RPMI8226 (cell line): ENCODE results near the gene NPLOC4.

Experiments used
- DNase-seq: peaks from one replicate; pipeline ENCODE4 v3.0.0-alpha.2; 2015

Gene NPLOC4

DNA sequence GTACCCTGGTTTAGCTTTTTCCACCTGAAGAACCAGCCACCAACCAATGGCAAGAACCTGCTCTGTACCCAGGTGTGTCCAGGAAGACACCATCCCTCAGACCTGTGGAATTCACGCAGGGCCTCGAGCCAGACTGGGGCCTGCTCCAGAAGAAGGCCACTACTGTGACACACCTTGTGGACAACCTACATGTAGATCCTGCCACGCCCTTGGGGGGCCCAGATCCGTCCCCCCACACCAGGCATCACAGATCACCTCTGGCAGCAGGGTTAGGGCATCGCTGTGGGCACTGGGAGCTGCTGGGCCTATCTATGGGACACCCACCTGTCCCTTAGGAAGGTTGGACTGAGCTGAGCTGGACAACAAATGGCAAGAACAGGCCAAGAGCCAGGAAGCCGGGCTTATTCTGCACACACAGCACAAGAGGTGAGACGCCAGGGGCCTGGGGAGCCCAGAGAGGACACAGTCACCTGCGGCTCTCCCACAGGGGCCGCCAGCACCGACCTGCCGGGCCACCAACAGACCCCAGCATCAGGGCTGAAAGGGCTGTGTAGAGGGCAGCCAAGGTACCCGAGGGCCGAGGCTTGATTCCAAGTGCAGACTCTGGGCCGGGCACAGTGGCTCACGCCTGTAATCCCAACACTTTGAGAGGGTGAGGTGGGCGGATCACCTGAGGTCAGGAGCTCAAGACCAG, 92.5 kb downstream of the NPLOC4 start:
- no peak for DNase-seq

DNA sequence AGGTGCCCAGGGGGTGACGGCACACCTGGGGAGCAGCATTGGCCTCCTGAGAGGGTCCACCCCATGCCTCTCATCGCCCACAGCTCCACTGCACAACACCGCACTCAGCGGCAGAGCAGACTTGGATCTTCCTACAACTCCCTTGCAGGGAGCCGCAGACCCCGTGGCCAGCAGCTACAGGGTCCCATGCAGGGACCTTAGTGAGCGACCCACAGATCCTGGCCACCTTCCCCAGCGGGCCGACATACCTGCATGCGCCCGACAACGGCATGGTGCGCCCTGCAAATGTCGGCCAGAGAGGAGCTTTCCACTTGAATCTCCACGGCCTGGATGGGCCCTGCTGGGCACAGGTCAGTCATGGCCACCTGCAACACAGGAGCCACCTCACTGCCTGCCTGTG, 93.2 kb downstream of the NPLOC4 start:
- no peak for DNase-seq

DNA sequence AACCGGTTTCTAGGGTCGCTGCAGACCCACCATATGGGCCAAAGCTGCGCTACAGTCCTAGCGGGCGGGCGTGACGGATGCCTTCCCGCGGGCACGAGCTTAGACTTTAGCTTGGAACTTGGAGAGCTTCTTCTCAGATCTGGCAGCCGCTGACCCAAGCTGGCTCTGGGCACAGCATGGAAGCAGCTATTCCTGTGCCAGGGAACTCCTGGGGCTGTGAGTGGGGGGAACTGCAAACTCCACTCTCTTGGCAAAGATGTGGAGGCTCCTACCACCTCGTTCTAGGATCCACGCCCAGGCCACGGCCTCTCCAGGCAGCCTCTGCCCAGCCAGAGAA, 93.6 kb downstream of the NPLOC4 start:
- no peak for DNase-seq

DNA sequence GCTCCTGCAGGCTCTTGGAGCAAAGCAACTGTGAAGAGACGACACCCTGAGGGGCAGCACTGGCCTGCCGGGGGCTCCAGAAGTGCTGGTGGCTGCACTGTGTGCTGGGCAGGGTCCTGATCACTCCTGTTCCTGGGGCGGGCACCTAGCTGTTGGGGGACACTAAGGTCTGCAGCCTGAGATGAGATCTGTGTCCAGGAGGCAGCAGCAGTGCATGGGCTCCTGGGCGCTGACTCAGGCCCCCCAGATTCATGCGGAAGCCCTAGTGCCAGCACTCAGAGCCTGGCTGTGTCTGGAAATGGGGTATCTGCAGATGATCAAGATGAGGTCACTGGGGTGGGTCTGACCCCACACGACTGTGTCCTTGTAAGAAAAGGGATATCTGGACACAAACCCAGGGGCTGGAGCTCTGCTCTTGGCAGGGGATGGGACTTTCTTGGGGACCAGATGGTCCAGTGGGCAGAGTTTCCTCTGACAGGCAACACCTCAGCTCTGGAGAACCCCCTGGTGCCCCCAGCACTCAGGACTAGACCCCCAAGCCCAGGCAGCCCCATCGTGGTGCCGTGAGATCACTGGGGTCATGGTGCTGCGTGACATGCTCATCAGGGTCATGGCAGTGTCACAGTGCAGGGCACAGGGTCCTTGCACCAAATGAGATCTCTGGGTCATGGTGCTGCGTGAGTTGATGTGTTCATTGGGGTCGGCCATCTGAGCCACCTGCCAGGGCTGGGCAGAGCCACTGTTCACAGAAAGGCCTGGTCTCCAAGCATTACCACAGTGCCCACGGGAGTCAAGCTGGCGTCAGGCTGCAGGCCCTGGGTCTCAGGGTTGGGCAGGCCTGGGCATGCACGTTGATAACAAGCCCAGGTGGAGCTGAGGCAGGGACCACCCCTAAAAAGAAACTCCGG, 94.2 kb downstream of the NPLOC4 start:
- no peak for DNase-seq

DNA sequence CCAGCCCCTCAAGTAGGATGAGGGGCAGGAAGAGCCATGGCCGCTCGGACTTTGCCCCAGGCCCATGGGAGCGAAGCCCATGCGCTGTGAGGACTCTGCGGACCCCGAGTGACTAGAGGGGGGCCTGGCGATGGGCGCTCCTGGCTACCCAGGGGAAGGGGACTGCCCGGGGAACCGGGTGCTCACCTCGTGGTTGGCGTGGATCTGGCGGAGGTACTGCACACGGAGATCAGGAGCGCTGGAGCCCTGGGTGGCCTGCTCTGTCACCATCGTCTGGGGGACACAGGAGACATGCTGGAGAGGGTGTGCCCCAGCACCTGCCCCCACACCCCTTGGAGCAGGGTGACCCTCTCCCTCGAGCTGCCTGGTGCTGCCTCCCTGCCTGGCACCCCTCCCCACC, 95.8 kb downstream of the NPLOC4 start:
- DNase-seq: no peak

DNA sequence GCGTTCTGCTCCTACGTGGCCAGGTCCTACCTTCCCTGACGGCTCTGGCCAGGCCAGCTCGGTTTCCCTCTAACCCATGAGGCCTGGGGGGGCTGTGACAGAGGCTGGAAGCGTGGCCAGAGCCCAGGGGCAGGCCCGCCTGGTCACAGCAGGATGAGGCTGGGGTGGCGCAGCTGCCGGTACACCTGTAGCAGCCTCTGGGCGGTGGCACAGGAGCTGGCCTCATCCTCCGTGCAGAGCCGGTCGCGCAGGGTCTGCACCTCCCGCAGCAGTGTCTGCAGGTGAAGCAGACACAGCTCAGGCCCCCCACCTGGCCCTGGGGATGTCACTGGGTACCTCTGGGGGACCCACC, 96.3 kb downstream of the NPLOC4 start:
- DNase-seq: no peak

DNA sequence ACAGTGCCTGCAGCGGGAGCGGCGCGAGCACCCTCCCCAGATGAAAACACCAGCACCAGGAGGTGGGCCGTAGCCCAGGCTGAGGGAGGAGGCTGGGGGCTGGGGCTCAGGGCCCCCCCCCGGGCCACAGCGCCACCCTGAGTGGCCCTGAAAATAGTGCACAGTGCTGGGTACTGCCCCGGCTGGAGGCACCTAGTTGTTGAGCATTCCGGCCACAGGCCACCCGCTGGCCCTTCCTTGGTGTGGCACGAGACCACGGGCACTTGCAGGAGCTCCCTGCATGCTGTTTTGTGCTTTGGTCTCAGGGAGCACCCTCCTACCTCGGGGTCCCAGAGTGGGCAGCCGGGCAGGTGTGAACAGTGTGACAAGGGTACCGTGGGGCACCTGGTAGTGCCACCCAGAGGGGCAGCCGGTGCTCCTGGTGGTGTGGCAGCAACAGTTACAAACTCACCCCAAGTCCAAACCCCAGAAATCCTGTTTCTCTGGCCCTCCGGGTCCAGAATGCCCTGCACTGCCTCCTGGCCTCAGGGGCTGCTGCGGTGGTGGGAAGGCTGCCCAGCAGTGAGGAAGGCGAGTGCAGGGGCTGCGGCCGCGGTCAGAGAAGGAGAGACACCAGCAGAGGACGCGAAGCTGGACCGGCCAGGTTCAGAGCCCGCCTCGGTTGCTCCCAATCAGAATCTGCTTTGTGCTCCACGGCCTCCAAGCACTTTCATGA, 96.8 kb downstream of the NPLOC4 start:
- no peak for DNase-seq

DNA sequence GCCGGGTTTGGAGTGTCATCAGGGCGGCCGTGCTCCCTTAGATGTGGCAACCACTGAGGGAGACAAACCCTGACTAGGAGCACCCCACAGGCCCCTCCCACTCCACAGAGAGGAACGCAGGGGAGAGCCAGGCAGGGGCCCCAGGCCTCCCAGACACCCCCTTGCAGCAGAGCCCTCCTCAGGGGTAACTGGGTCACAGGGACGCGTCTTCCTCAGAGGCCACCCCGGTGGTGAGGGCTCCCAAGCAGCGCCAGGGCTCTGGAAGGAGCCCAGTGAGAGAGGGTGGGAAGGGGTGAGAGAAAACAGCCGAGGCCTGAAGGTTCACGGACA, 97.4 kb downstream of the NPLOC4 start:
- no peak for DNase-seq

DNA sequence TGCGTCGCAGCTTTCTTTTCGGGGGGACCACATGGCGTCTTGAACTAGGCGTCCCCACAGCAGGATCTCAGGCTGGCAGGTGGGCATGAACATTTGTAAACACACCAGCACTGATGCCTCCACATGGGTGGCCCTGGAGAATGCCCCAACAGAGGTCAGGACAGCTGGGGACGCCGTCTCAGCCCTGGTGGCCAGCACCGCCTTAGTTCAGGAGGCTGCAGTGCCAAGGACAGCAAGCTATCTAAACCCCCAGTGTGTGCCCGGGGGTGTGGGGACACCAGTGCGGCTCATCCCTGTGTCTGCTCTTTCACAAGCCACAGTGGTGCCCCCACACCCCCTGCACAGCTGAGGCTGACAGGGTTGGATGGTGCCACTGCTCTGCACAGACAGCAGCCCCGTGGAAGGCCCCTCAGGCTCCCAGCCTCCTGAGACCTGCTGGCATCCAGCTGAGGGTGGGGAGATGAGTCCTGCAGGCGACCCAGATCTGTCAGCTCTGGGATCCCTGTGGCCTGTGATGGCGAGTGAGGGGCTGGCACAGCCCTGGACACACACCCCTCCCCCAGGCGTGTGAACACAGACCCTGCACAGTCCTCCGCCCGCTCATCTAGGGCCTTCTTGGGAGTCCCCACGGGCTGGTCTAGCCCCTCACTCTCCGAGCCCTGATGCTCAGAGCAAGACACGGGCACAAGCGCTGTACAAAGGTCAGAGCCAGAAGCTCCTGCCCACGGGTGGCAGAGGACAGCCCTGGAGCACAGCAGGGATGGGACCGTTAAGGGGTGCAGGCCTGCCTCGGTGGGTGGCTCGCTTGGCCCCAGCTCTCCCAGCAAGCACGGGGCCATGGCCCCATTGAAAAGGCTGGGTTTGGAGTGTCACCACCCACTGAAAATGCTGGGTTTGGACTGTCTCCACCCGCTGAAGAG, 98.0 kb downstream of the NPLOC4 start:
- DNase-seq: no peak

DNA sequence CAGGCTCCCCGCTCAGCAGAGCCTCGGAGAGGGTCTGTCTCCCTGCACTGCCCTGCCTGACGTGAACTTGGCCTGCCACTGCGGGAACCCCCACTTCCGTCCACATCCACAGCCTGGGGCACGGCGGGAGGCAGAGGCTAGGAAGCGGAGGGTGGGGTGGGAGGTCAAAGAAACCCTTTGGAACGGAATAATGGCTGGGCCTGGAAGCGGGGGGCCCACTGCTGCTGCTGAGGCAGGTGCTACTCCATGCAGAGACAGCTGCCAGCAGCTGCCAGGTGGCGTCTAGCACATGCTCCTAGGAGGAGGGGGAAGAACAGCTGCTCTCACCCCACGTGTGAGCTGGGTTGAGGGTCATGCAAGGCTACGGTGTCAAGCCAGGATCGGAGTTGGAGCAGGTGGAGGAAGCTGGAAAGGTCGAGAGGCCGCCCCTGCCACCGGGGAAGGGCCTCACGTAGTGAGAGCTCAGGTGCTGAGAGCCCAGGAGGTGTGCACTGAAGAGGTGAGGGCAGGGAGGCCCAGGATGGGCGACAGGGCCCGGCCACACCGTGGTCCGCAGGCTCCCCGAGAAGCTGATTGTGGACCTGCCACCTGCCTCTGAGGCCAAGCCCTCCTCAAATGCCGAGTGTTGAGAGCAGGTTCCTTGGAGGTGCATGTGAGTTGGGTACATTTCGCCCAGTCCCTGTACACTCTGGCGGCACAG, 98.9 kb downstream of the NPLOC4 start:
- peak; percentile 94 for DNase-seq

DNA sequence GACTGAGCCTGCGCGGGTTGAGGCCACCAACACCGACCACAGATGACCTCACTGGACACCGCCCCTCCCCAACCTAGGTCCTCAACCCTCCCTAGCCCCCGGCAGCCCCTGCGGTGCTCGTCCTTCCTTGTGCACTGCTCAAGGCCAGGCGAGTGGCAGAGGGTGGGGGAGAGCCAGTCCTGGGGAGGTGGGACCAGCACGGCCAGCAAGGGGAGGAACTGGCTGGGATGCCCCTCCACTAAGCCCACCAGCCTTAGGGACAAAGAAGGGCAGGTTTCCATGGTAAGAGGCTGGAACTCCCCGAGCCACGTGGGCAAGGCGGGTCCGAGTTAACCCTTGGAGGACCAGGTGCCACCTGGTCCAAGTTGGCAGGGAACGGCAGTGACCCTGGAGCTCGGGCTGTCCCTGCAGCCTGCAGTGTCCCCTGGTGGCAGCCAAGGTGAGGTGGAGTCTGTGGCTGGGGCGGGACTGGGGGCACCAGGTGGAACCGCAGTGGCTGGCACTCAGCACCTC, 99.5 kb downstream of the NPLOC4 start:
- DNase-seq: peak; percentile 88

DNA sequence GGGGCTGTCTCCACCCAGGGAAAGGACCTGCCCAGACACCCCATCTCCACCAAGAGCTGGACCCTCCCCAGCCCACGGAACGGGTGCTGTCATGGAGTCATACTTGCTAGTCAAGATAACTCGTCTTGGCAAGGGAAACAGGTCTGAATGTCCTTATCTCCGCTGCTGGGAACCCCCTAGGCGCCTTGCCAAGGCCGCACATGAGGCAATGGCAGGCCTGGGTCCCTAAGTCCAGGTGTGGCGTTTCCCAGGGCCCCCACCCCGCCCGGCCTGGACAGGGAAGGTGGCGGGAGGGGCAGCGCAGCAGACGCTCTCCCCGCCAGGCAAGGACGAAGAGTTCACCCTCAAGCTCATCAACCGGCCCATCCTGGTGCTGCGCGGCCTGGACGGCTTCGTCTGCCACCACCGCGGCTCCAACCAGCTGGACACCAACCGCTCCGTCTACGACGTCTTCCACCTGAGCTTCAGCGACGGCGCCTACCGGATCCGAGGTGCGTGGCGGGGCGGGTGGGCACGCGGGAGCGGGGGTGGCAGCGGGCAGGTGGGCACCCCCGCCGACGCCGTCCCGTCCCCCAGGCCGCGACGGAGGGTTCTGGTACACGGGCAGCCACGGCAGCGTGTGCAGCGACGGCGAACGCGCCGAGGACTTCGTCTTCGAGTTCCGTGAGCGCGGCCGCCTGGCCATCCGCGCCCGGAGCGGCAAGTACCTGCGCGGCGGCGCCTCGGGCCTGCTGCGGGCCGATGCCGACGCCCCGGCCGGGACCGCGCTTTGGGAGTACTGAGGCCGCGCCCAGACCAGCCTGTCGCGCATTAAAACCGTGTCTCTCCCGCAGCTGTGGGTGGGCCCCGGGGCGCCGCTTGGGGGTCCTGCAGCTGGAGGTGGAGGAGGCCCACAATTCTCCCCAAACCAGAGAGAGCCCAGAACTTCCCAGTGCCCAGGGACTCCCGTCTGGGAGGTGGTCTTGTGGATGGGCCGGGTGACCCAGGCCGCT, 100.3 kb downstream of the NPLOC4 start:
- DNase-seq: no peak

DNA sequence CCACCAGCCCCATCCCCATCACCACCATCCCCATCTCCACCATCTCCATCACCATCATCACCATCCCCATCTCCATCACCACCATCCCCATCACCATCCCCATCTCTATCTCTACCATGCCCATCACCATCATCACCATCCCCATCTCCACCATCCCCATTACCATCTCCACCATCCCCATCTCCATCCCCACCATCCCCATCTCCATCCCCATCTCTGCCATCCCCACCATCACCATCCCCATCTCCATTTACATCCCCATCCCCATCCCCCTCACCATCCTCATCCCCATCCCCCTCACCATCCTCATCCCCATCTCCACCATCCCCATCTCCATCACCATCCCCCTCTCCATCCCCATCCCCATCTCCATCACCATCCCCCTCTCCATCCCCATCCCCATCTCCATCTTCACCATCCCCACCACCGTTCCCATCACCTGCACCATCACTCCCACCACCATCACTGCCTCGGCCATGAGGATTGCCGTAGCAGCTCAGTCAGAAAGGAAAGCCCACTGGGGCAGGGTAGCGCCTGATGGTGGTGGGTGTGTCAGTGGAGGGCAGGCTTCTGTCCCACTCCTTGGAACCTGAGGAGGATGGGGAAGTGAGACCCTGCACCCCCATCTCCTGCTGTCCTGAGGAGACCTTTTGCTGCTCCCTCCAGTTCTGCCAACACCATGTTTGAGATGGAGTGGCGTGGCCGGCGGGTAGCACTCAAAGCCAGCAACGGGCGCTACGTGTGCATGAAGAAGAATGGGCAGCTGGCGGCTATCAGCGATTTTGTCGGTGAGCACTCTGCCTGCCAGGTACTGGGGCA, 101.2 kb downstream of the NPLOC4 start:
- no peak for DNase-seq

DNA sequence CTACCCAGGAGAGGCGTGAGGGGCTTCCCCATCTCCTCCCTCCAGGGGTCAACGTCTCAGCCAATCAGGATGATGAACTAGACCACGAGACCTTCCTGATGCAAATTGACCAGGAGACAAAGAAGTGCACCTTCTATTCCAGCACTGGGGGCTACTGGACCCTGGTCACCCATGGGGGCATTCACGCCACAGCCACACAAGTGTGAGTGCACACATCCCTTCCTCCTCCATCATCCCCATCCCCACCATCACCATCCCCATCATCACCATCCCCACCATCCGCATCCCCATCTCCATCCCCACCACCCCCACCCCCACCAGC, 101.9 kb downstream of the NPLOC4 start:
- DNase-seq: no peak

DNA sequence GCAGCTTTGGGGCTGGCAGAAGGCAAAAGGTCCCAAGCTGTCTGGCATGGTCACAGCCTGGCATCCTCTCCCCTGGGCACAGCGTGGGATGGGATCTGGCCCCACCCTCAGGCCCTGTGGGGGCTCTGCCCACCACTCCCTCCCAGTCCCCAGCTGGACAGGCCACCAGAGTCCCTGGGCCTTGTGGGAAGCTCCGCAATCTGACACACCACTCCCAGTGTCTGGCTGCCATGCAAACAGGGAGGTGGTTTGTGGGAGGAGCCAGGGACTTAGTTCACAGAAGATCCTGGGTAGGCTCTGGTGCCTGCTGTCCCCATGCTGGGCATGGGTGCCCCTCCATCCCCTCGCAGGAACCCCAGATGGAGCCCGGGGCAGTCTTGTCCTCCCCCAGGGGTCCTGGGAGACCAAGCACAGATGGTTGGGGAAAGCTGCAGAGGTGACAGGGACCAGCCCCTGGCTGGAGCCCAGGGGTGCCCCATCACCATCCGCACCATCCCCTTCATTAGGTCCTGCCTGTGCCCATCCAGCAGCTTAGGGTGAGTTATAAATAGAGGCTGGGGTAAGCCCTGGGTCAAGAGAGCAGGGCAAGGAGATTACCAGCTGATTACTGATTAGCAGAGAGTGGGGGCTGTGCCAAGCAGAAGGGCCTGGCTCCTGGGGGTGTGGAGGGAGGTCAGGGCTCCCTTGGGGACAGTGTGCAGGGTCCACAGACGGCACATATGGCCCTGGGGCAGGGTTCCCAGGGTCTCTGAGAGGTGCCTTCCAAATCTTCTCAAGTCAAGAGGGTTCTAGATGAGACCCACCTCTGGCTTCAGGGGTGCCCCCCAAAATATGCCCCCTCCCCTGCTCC, 102.5 kb downstream of the NPLOC4 start:
- peak; percentile 47 for DNase-seq

DNA sequence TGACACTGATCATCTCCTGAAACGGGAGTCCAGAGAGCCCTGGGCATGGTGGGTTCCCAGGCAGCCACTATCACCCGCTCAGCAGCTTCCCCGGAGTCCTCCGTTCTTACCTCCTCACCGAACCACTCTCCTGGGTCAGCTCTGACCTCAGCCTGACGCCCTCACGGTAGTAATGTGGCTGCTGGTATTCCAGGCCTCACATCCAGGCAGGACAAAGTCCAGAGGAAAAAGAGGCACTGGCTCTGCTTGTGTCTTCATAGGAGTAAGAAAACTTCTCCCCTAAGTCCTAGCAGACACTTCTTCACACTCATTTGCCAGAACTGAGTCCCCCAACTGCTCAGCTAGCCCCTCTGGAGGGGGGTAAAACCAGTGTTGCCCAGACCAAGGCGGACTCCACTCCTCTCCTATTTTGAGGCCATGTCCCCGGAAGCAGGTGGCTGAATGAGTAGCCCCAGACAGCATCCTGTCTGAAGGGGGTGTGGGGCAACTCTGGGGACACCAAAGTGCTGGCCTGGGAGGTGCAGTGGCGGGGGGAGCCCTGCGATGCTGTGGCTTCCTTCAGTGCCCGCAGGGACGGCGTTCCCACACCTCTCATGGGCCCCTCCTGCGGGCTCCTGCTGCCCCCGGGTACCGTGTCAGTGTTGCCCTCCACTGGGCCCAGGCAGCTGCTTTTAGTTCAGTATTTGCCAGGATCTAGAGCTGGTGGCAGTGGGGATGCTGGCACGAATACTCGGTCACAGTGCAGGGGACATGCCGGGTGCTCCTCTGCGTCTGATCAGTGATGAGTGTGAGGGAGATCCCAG, 103.4 kb downstream of the NPLOC4 start:
- peak; percentile 50 for DNase-seq

DNA sequence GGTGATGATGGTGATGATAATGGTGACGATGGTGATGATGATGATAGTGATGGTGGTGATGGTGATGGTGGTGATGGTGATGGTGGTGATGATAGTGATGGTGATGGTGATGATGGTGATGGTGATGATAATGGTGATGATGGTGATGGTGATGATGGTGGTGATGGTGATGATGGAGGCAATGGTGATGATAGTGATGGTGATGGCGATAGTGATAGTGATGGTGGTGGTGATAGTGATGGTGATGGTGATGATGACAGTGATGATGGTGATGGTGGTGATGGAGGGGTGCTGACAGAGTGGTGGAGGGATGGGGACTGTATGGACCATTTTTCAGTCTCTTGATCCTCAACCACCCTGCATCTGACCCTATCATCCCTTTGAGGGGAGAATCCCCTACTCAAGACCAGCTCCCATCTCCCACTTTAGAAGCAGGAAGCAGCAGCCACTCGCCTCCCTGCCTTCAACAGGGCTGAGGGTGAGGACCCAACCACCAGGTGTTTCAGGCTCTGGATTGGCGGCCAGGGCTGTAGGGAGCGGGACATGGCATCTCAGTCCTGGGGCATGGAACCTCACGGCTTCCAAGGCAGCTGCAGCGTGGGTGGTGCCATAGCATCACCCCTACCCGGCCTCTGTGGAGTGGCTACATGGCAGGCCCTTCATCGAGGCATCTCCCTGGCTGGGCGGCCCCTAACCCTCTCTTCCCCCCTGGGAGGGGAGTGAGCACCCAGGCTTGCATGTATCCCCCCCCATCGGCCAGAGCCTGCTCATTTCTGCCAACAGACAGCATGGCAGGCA, 104.2 kb downstream of the NPLOC4 start:
- DNase-seq: no peak
